Ascending aorta (tissue), 2 donors: Measurements from ENCODE around the gene AAMP. TPM values are rescaled to one million over a fixed set of nuclear protein-coding genes. Genes with fewer than 3 reads are reported as not detected.

Experiments used
- DNase-seq, 2 donors: peaks; one replicate each; pipeline ENCODE4 v3.0.0-alpha.2; 2019; ENCODE audit warnings: low spot score in 2 of 2
- H3K27ac ChIP-seq, 2 donors: fragments of 200-600 bp; sonication (generic); one replicate each; pipeline ENCODE4 v1.5.1; 2016 to 2017; ENCODE audit warnings: mild to moderate bottlenecking in 1 of 2
- H3K27me3 ChIP-seq: fragments of 200-600 bp; sonication (generic); one replicate; pipeline ENCODE4 v1.5.1; 2017
- H3K36me3 ChIP-seq, 2 donors: fragments of 200-600 bp; sonication (generic); one replicate each; pipeline ENCODE4 v1.5.1; 2016
- H3K4me1 ChIP-seq, 2 donors: fragments of 200-600 bp; sonication (generic); one replicate each; pipeline ENCODE4 v1.5.1; 2016 to 2017; ENCODE audit warnings: mild to moderate bottlenecking in 1 of 2
- H3K4me3 ChIP-seq, 2 donors: fragments of 200-600 bp; sonication (generic); one replicate each; pipeline ENCODE4 v1.5.1; 2016 to 2017; ENCODE audit warnings: mild to moderate bottlenecking in 1 of 2
- H3K9me3 ChIP-seq, 2 donors: fragments of 200-600 bp; sonication (generic); one replicate each; pipeline ENCODE4 v1.5.1; 2016
- CTCF ChIP-seq, 3 experiments: fragments of 200-600 bp in 2 of 3; fragments of 450-650 bp in 1 of 3; sonication (generic) in 2 of 3; IDR thresholded peaks; one replicate each; pipeline ENCODE4 v1.5.1; 2016 to 2019; ENCODE audit warnings: antibody characterized with exemption in 3 of 3, mild to moderate bottlenecking in 1 of 3, moderate library complexity in 1 of 3
- intact Hi-C: fragments of 100-400 bp; cut with DNase I; formaldehyde crosslinking; loops from one replicate; pipeline ENCODE4 v1.15.1; 2023
- total RNA-seq: library from RNA; depleted of rRNA; stranded (reverse); fragments of >200 nt; gene quantifications from one replicate; pipeline ENCODE4 v1.1.0, GENCODE V29; 2016

AAMP gene
- total RNA-seq, 1 donor from 2014 or later: 73.7 TPM

- Histone ChIP-seq H3K36me3 (peaks cover 86 to 97% of the 10 kb centered on the region in 2 donors), H3K4me3 (no peak overlapping the region), H3K9me3 (no peaks in the 10 kb centered on the region), H3K27ac (peak overlapping the region; percentile 24 to 26), H3K4me1 (peaks cover 13% of the 10 kb centered on the region in 2 donors), H3K27me3 (no peaks in the 10 kb centered on the region)
- TF ChIP-seq CTCF (IDR thresholded peaks at IDR 0.05): no peak
- DNase-seq: no peak
- intact Hi-C loops: no loop called here
Observed at GRCh38 chr2:218235017-218235416, 34.9 kb downstream of the AAMP start.

- peak overlapping the region in 1 of 2 donors; percentile 24 for H3K27ac ChIP-seq
- H3K4me3 ChIP-seq: no peak overlapping the region
- H3K27me3 ChIP-seq: no peaks in the 10 kb centered on the region
- intact Hi-C loops: no loop called here
- no peak for TF ChIP-seq CTCF (IDR thresholded peaks at IDR 0.05)
- no peaks in the 10 kb centered on the region for H3K9me3 ChIP-seq
- H3K4me1 ChIP-seq: peaks cover 15 to 17% of the 10 kb centered on the region in 2 donors
- peaks cover 81 to 94% of the 10 kb centered on the region in 2 donors for H3K36me3 ChIP-seq
- DNase-seq: no peak
Observed at GRCh38 chr2:218234521-218234920, 35.4 kb downstream of the AAMP start.

GRCh38 chr2:218233543-218233942, 36.4 kb downstream of the AAMP start:
- no peak for TF ChIP-seq CTCF (IDR thresholded peaks at IDR 0.05)
- no peak for DNase-seq
- peaks cover 15 to 23% of the 10 kb centered on the region in 2 donors for H3K4me1 ChIP-seq
- H3K27ac ChIP-seq: peak overlapping the region in 1 of 2 donors; percentile 42
- H3K9me3 ChIP-seq: no peaks in the 10 kb centered on the region
- intact Hi-C loops: no loop called here
- peaks cover 71 to 86% of the 10 kb centered on the region in 2 donors for H3K36me3 ChIP-seq
- H3K4me3 ChIP-seq: no peak overlapping the region
- no peaks in the 10 kb centered on the region for H3K27me3 ChIP-seq

- no peak overlapping the region for H3K4me3 ChIP-seq
- TF ChIP-seq CTCF (IDR thresholded peaks at IDR 0.05): peak in 1 of 3 experiments; percentile 12
- intact Hi-C loops: no loop called here
- no peak for DNase-seq
- peaks cover 66 to 84% of the 10 kb centered on the region in 2 donors for H3K36me3 ChIP-seq
- H3K9me3 ChIP-seq: no peaks in the 10 kb centered on the region
- peak overlapping the region; percentile 84 to 91 for H3K27ac ChIP-seq
- H3K27me3 ChIP-seq: no peaks in the 10 kb centered on the region
- H3K4me1 ChIP-seq: peaks cover 15 to 35% of the 10 kb centered on the region in 2 donors
Observed at GRCh38 chr2:218230882-218231281, 39.1 kb downstream of the AAMP start.

- Histone ChIP-seq H3K4me1 (peaks cover 15 to 37% of the 10 kb centered on the region in 2 donors), H3K27ac (peak overlapping the region; percentile 84 to 91), H3K9me3 (no peaks in the 10 kb centered on the region), H3K4me3 (peak overlapping the region in 1 of 2 donors; percentile 3), H3K27me3 (no peaks in the 10 kb centered on the region), H3K36me3 (peaks cover 57 to 84% of the 10 kb centered on the region in 2 donors)
- TF ChIP-seq CTCF (IDR thresholded peaks at IDR 0.05): no peak
- DNase-seq: no peak
- intact Hi-C loops: loop anchor here (2.0 kb wide), 1 partner anchor 169 kb away; the partner anchor contains the start of gene CTDSP1
Observed at GRCh38 chr2:218229851-218230250, 40.1 kb downstream of the AAMP start.
